ENCODE measurements around the gene KDM5B. TPM values are rescaled to one million over a fixed set of nuclear protein-coding genes. Genes with fewer than 3 reads are reported as not detected.
"Not testable (repeated sequence)": the region's sequence is repeated elsewhere in the genome, so short reads cannot be mapped to it uniquely, and the experiment has no call there.

The KDM5B gene
- polyA plus RNA-seq (ENCODE audit: insufficient read length in 4 of 4), result 100 to 1,000 TPM in 3 of 4 donors, 10 to 100 TPM in 1; 97.1 to 114 (median 104) TPM

GRCh38 chr1:202807926-202808757, at the start of gene KDM5B:
Gene KDM5B, minus strand, starts transcription at chr1:202808421. Its CDS starts 116 bp downstream, at chr1:202808305.
- DNase-seq (ENCODE audit: low read depth in 4 of 4, low spot score in 3 of 4), result peak in 1 of 4 donors; percentile 65

GRCh38 chr1:202857136-202857610, 49.0 kb upstream of the KDM5B start:
- peak in 1 of 4 donors; percentile 20 for DNase-seq (ENCODE audit: low read depth in 4 of 4, low spot score in 3 of 4)

GRCh38 chr1:202856014-202856413, 47.8 kb upstream of the KDM5B start:
- DNase-seq (ENCODE audit: low read depth in 4 of 4, low spot score in 3 of 4), result no peak

- DNase-seq (ENCODE audit: low read depth in 4 of 4, low spot score in 3 of 4), result no peak
These were observed 46.6 kb upstream of the KDM5B start for GRCh38 chr1:202854787-202855186.

GRCh38 chr1:202852163-202852904, 44.1 kb upstream of the KDM5B start:
- no peak for DNase-seq (ENCODE audit: low read depth in 4 of 4, low spot score in 3 of 4)

- DNase-seq (ENCODE audit: low read depth in 4 of 4, low spot score in 3 of 4), result no peak
These were observed 42.6 kb upstream of the KDM5B start for GRCh38 chr1:202850593-202851362.

GRCh38 chr1:202848191-202848542, 39.9 kb upstream of the KDM5B start:
- no peak for DNase-seq (ENCODE audit: low read depth in 4 of 4, low spot score in 3 of 4)

- no peak for DNase-seq (ENCODE audit: low read depth in 4 of 4, low spot score in 3 of 4)
These were observed 36.7 kb upstream of the KDM5B start for GRCh38 chr1:202844935-202845334.

GRCh38 chr1:202844259-202844658, 36.0 kb upstream of the KDM5B start:
- DNase-seq (ENCODE audit: low read depth in 4 of 4, low spot score in 3 of 4), result no peak

GRCh38 chr1:202843081-202843480, 34.9 kb upstream of the KDM5B start:
- DNase-seq (ENCODE audit: low read depth in 4 of 4, low spot score in 3 of 4), result no peak

- DNase-seq (ENCODE audit: low read depth in 4 of 4, low spot score in 3 of 4), result no peak
These were observed 29.6 kb upstream of the KDM5B start for GRCh38 chr1:202837746-202838262.

- no peak for DNase-seq (ENCODE audit: low read depth in 4 of 4, low spot score in 3 of 4)
These were observed 28.6 kb upstream of the KDM5B start for GRCh38 chr1:202836623-202837403.

- DNase-seq (ENCODE audit: low read depth in 4 of 4, low spot score in 3 of 4), result no peak
These were observed 27.4 kb upstream of the KDM5B start for GRCh38 chr1:202835548-202836072.

GRCh38 chr1:202834771-202835547, 26.7 kb upstream of the KDM5B start:
- DNase-seq (ENCODE audit: low read depth in 4 of 4, low spot score in 3 of 4), result no peak

GRCh38 chr1:202831906-202832305, 23.7 kb upstream of the KDM5B start:
- DNase-seq (ENCODE audit: low read depth in 4 of 4, low spot score in 3 of 4), result no peak

GRCh38 chr1:202829223-202829622, 21.0 kb upstream of the KDM5B start:
- not testable (repeated sequence) for DNase-seq (ENCODE audit: low read depth in 4 of 4, low spot score in 3 of 4)

- no peak for DNase-seq (ENCODE audit: low read depth in 4 of 4, low spot score in 3 of 4)
These were observed 17.5 kb upstream of the KDM5B start for GRCh38 chr1:202825748-202826147.

- no peak for DNase-seq (ENCODE audit: low read depth in 4 of 4, low spot score in 3 of 4)
These were observed 13.2 kb upstream of the KDM5B start for GRCh38 chr1:202821467-202821866.

- DNase-seq (ENCODE audit: low read depth in 4 of 4, low spot score in 3 of 4), result no peak
These were observed 10.6 kb upstream of the KDM5B start for GRCh38 chr1:202818819-202819218.
